ENCODE results near the gene RPH3AL.

DNA sequence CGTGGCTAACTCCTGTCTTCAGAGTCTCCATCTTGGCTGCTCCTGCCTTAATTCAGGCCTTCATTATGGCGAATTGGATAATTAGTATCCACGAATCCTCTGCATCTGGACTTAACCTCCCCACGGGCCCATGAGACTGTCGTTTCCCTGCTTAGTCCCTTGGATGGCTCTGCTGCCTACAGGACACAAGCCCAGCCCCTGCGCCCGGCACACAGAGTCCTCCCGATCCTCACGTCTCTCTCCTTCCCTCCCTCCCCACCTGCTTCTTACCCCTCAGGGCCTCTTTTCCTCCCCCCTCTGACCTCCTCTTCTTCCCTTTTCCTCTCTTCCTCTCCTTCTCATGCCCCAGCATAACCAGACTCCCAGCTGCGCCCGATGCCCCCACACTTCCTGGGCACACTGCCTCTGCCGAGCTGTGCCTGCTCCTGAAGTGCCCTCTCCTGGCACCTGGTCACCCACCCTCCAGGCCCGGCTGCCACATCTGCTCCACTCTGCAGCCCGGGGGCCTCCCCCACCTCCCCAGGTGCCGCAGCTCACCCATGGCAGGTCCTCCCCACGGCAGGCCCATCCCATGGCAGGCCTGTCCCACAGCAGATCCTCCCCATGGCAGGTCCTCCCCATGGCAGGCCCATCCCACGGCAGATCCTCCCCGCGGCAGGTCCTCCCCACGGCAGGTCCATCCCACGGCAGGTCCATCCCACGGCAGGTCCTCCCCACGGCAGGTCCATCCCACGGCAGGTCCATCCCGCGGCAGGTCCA, 45.9 kb downstream of the RPH3AL start:
- TF ChIP-seq POLR2A (IDR thresholded peaks at IDR 0.05; ENCODE audit: control extremely low read depth in 1 of 2, low read depth in 2 of 2, low read length in 2 of 2) (no peak), MAX (IDR thresholded peaks at IDR 0.05) (no peak), GABPA (IDR thresholded peaks at IDR 0.05; ENCODE audit: borderline replicate concordance, insufficient read depth, low read length) (no peak), SUZ12 (IDR thresholded peaks at IDR 0.05; ENCODE audit: low read length) (no peak), EP300 (IDR thresholded peaks at IDR 0.05; ENCODE audit: borderline replicate concordance in 1 of 2, low read depth in 2 of 2, low read length in 2 of 2) (no peak), YY1 (IDR thresholded peaks at IDR 0.05; ENCODE audit: low read depth, low read length) (no peak), HDAC2 (IDR thresholded peaks at IDR 0.05; ENCODE audit: borderline replicate concordance in 1 of 2, low read depth in 2 of 2, low read length in 2 of 2) (no peak), TEAD4 (IDR thresholded peaks at IDR 0.05; ENCODE audit: low read depth, low read length) (no peak), POLR2AphosphoS5 (IDR thresholded peaks at IDR 0.05; ENCODE audit: low read depth, low read length) (no peak), CBX8 (IDR thresholded peaks at IDR 0.05; ENCODE audit: borderline replicate concordance, low read depth, low read length) (no peak)
- TF ChIP-seq, protein P1, sequence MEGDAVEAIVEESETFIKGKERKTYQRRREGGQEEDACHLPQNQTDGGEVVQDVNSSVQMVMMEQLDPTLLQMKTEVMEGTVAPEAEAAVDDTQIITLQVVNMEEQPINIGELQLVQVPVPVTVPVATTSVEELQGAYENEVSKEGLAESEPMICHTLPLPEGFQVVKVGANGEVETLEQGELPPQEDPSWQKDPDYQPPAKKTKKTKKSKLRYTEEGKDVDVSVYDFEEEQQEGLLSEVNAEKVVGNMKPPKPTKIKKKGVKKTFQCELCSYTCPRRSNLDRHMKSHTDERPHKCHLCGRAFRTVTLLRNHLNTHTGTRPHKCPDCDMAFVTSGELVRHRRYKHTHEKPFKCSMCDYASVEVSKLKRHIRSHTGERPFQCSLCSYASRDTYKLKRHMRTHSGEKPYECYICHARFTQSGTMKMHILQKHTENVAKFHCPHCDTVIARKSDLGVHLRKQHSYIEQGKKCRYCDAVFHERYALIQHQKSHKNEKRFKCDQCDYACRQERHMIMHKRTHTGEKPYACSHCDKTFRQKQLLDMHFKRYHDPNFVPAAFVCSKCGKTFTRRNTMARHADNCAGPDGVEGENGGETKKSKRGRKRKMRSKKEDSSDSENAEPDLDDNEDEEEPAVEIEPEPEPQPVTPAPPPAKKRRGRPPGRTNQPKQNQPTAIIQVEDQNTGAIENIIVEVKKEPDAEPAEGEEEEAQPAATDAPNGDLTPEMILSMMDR (IDR thresholded peaks at IDR 0.05; ENCODE audit: control extremely low read depth in 1 of 3, insufficient read depth in 1 of 3, low read depth in 1 of 3, low read length in 3 of 3), result no peak
- TF ChIP-seq, protein P2, sequence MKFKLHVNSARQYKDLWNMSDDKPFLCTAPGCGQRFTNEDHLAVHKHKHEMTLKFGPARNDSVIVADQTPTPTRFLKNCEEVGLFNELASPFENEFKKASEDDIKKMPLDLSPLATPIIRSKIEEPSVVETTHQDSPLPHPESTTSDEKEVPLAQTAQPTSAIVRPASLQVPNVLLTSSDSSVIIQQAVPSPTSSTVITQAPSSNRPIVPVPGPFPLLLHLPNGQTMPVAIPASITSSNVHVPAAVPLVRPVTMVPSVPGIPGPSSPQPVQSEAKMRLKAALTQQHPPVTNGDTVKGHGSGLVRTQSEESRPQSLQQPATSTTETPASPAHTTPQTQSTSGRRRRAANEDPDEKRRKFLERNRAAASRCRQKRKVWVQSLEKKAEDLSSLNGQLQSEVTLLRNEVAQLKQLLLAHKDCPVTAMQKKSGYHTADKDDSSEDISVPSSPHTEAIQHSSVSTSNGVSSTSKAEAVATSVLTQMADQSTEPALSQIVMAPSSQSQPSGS (IDR thresholded peaks at IDR 0.05; ENCODE audit: low read length), result no peak

Measured in H1 (cell line).